HK-2 (cell line): Measurements from ENCODE around the gene GBF1.
"Not testable (repeated sequence)": the region's sequence is repeated elsewhere in the genome, so short reads cannot be mapped to it uniquely, and the experiment has no call there.

Source experiments
- DNase-seq: peaks from one replicate; pipeline ENCODE4 v3.0.0-alpha.2; 2018; ENCODE audit not compliant: unreplicated experiment

The GBF1 gene

DNA sequence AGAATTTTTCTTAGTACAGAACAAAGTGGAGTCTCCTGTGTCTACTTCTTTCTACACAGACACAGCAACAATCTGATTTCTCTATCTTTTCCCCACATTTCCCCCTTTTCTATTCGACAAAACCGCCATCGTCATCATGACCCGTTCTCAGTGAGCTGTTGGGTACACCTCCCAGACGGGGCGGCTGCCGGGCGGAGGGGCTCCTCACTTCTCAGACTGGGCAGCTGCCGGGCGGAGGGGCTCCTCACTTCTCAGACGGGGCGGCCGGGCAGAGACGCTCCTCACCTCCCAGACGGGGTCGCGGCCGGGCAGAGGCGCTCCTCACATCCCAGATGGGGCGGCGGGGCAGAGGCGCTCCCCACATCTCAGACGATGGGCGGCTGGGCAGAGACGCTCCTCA, 56.0 kb downstream of the GBF1 start:
- DNase-seq, result not testable (repeated sequence)

- no peak for DNase-seq
These were observed 57.3 kb downstream of the GBF1 start for GRCh38 chr10:102302611-102303010.

- DNase-seq, result no peak
These were observed 60.7 kb downstream of the GBF1 start for GRCh38 chr10:102306006-102306405.

- no peak for DNase-seq
These were observed 61.4 kb downstream of the GBF1 start for GRCh38 chr10:102306710-102307109.

- DNase-seq, result not testable (repeated sequence)
These were observed 63.0 kb downstream of the GBF1 start for GRCh38 chr10:102308318-102308717.

- no peak for DNase-seq
These were observed 63.9 kb downstream of the GBF1 start for GRCh38 chr10:102309236-102309635.

GRCh38 chr10:102309916-102310315, 64.6 kb downstream of the GBF1 start:
- DNase-seq, result no peak

DNA sequence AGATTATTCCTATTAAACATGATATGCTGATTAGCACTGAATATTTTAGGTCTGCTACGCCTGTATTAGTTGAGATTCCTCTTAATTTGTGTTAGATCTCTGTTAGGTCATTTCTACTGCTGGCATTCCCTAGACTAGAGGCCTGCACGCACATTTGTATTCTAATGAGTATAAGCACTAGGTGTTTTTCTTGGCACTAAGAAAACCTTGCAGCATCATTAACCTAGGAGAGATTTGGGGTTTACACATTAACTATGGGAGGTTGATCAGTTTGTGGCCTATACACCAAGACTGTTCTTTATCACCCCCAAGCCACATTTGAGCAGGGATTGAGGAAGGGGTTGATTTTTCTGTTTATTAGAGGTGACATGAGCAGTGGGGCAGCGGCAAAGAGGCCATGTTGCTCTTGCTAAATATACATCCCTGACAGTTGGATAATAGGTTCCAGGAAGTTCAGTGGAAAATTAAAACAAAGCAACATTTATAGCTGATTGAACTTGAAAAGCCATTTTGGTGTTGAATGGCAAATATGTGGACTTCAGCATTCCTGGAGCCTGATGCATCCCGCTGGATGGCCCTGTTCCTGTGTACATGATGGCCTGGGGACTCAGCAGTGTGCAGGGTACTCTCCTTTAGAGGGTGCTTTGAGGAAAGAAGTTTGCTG, 65.2 kb downstream of the GBF1 start:
- DNase-seq, result peak; percentile 68

- DNase-seq, result no peak
These were observed 65.7 kb downstream of the GBF1 start for GRCh38 chr10:102311025-102311420.

DNA sequence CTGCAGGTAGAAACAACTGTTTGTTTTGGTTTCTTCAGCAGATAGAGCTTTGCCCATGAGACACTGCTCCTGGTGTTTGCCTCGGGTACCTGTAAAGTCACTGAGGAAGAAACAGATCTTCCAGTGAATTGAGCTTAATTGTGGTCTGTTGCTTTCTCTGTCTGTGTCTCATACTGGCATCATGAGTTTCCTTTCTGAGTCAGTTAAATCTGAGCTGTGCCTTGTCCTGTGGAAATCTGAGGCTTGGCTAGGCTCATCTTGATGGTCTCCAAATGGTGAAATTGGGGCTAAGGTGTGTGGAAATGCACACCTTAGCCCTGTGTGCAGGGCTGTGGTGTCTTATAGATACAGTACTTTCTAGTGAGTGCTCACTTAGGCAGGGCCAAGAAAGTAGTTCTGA, 67.4 kb downstream of the GBF1 start:
- DNase-seq, result no peak

- DNase-seq, result no peak
These were observed 68.0 kb downstream of the GBF1 start for GRCh38 chr10:102313221-102313896.

DNA sequence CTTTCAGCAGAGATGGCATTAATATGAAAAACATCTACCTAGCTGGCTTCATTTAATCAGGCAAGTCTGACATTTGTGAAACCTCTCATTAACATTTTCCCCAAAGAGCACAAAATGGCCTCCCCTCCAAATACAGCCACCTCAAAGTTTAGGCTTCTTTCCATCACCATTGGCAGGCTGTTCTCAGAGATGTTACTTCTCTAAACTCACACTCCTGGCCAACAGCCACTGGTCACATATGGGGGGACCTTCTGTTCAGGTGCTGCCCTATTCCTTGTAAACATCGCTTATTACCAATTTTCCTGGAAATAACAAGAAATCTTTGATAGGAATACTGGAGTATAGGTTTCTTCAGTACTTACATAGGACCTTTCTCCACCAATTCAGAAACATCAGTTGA, 69.5 kb downstream of the GBF1 start:
- no peak for DNase-seq

GRCh38 chr10:102316421-102316820, 71.1 kb downstream of the GBF1 start:
- no peak for DNase-seq

- no peak for DNase-seq
These were observed 77.6 kb downstream of the GBF1 start for GRCh38 chr10:102322914-102323313.

- DNase-seq, result no peak
These were observed 78.7 kb downstream of the GBF1 start for GRCh38 chr10:102324061-102324460.

DNA sequence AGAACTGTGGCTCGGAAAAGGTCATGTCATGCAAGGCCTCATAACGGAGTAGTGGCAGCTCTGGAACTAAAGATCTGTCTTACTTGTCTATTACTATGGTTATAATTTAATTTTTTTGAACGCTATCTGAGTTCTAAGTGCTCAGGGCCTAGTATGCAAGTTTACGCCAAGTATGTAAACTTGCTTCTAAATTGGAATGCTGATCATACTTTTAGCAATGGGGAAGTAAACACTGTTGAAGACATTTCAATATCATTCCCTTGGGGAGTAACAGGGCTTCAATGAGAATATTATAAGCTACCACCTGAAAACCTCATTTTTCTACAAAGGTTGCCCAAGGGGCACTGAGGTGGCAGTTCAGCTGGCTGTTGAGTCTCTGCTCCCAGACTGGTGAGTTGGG, 80.7 kb downstream of the GBF1 start:
- no peak for DNase-seq

DNA sequence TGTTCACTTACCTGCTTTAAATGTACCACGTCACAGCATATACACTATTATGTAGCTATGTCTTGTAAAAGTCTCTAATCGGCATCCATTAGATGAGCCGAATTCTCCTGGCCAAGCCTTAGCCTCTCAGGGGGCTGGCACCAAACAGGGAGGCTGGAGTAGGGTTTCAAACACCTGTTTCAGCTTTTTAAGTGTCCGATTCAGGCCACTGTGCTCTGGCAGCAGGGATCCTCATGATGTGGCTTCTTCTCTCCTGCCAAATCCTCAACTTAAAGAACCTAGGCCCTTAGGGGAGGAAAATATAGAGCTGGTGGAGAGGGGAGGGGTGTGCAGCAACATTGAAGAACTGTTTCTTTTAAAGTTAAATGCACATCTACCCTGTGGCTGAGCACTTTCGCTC, 81.7 kb downstream of the GBF1 start:
- DNase-seq, result no peak

GRCh38 chr10:102327641-102328040, 82.3 kb downstream of the GBF1 start:
- no peak for DNase-seq

DNA sequence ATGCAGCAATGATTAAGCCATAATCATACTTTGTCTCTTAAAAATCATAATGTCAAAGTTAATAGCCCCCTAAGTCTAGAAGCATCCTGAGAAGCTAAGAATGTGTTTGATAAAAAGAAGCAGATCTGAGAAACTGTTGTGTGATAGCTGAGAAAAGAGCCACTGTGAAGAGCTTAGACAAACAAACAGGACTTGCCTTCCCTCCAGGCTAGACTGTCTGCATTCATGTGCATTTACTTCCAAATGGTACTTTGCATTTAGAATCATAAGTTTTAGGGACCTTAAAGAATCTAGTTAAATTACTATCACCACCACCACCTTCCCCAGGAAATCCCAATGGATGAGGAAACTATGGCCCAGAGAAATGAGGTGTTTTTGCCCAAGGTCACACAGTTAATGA, 87.4 kb downstream of the GBF1 start:
- DNase-seq, result no peak

DNA sequence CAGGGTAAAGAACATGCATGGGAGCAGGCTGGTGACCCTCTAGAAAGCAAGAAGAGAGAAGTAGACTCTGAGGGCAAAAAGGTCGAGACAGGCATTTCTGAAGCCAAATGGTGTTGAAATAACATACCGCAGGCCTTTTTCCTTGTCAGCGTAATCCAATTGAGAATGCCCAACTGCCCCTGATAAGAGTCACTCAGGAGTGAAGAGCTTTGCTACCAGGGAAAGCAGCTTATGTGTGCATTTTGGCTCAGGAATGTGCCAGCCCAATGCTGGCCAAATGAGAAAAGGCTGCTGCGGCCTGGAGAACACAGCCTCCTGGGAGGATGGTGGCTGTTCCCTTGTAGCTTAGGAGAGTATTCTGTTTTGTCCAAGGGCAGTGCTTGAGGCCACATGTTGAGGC, 88.8 kb downstream of the GBF1 start:
- DNase-seq, result peak; percentile 42

DNA sequence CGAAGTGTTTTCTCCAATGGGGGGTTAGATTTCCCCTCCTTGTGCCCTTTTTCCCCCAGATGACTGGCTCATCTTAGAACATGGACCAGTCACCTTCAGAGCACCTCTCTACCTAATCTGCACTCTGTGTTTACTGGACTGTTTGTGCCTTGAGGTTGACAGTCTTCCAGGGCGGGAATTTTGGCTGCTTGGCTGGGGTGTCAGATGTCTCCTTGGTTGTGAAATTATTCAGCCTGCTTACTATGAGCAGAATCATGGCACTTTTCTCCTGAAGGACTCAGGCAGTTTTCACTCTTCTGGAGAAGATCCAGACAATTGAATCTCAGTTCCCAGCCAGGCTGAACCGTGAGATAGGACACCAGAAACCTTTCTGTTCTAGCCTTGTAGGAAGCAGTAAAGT, 89.9 kb downstream of the GBF1 start:
- no peak for DNase-seq

- no peak for DNase-seq
These were observed 95.8 kb downstream of the GBF1 start for GRCh38 chr10:102341038-102341688.

GRCh38 chr10:102342458-102342857, 97.1 kb downstream of the GBF1 start:
- DNase-seq, result no peak
